ENCODE measurements around the gene HGS. TPM values are rescaled to one million over a fixed set of nuclear protein-coding genes. Genes with fewer than 3 reads are reported as not detected.

Gene HGS
- total RNA-seq, 1 donor from 2014 or later: 88.3 TPM

- Histone ChIP-seq H3K27ac (no peak overlapping the region), H3K9me3 (no peaks in the 10 kb centered on the region), H3K4me3 (no peak overlapping the region), H3K36me3 (no peaks in the 10 kb centered on the region), H3K4me1 (peaks cover 30% of the 10 kb centered on the region), H3K27me3 (no peaks in the 10 kb centered on the region)
- intact Hi-C loops (cut with DNase I): no loop called here
- TF ChIP-seq CTCF (IDR thresholded peaks at IDR 0.05): no peak
- no peak for ATAC-seq
- no peak for DNase-seq
Observed at GRCh38 chr17:81638683-81639082, 45.1 kb upstream of the HGS start.

DNA sequence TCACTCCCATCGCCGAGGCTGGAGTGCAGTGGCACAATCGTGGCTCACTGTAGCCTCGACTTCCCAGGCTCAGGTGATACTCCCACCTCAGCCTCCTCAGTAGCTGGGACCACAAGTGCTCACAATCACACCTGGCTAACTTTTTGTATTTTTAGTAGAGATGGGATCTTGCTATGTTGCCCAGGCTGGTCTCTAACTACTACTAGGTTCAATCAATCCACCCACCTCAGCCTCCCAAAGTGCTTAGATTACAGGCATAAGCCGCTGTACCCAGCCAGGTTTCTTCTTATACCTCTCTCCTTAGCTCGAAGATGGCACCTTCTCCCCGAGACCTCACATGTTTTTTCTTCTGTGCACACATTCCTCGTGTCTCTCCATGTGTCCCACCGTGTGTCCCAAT lies 43.8 kb upstream of the HGS start:
- DNase-seq: no peak
- Histone ChIP-seq H3K4me1 (peaks cover 19% of the 10 kb centered on the region), H3K9me3 (no peaks in the 10 kb centered on the region), H3K4me3 (no peak overlapping the region), H3K27ac (no peak overlapping the region), H3K27me3 (no peaks in the 10 kb centered on the region), H3K36me3 (no peaks in the 10 kb centered on the region)
- no peak for TF ChIP-seq CTCF (IDR thresholded peaks at IDR 0.05)
- no peak for ATAC-seq
- intact Hi-C loops (cut with DNase I): no loop called here

- no peak for TF ChIP-seq CTCF (IDR thresholded peaks at IDR 0.05)
- H3K36me3 ChIP-seq: no peaks in the 10 kb centered on the region
- H3K27me3 ChIP-seq: no peaks in the 10 kb centered on the region
- ATAC-seq (no peak), DNase-seq (no peak)
- H3K4me1 ChIP-seq: peaks cover 7% of the 10 kb centered on the region
- H3K4me3 ChIP-seq: no peak overlapping the region
- H3K9me3 ChIP-seq: no peaks in the 10 kb centered on the region
- intact Hi-C loops (cut with DNase I): no loop called here
- H3K27ac ChIP-seq: no peak overlapping the region
Observed at GRCh38 chr17:81641825-81642489, 41.9 kb upstream of the HGS start.

DNA sequence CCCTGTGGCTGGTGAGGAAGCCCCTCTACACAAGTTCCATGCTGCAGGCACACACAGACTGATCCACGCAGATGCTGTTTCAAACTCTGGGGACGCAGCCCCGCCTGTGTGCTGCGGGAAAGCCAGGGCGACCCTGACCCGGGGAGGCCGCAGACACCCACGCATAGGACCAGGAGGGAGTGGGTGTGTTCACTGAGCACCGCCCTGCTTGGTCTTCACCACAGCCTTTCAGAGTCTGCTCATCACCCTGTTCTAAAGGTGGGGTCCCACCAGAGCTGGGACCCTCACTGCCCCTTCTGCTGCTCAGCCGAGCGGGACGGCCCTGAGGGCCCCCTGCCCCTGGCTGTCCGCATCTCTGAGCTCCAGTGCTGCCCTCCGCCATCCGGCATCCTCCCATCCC lies 39.3 kb upstream of the HGS start:
- TF ChIP-seq CTCF (IDR thresholded peaks at IDR 0.05): no peak
- ATAC-seq (no peak), DNase-seq (no peak)
- no peaks in the 10 kb centered on the region for H3K36me3 ChIP-seq
- no peak overlapping the region for H3K27ac ChIP-seq
- H3K9me3 ChIP-seq: no peaks in the 10 kb centered on the region
- intact Hi-C loops (cut with DNase I): no loop called here
- H3K27me3 ChIP-seq: peaks cover 23% of the 10 kb centered on the region
- no peak overlapping the region for H3K4me3 ChIP-seq
- no peaks in the 10 kb centered on the region for H3K4me1 ChIP-seq

DNA sequence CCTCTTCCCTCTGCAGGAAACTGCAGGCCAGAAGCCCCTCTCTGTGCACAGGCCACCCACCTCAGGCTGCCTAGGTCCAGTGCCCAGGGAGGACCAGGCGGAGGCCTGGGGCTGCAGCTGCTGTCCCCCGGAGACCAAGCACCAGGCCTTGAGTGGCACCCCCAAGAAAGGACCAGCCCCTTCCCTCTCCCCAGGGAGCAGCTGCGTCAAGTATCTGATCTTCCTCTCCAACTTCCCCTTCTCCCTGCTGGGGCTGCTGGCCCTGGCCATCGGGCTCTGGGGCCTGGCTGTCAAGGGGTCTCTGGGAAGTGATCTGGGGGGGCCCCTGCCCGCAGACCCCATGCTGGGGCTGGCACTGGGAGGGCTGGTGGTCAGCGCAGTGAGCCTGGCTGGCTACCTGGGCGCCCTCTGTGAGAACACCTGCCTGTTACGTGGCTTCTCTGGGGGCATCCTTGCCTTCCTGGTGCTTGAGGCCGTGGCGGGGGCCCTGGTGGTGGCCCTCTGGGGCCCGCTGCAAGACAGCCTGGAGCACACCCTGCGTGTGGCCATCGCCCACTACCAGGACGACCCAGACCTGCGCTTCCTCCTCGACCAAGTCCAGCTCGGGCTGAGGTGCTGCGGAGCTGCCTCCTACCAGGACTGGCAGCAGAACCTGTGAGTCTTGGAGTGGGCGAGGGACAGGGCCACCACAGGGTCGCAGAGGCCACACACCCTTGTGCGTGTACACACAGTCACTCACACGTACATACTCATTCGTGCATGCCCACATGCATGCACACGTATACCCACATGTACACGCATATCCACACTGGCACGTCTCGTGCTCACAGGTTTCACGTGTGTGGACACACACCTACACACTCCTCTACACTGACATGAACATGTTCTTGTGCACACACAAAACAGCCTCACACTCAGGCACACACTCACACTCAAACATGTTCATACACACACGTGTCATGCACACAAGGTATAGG lies 38.5 kb upstream of the HGS start:
- TF ChIP-seq CTCF (IDR thresholded peaks at IDR 0.05): no peak
- intact Hi-C loops (cut with DNase I): no loop called here
- no peak for ATAC-seq

More for the DNA sequence above, 38.5 kb upstream of the HGS start:
- Histone ChIP-seq H3K27ac (no peak overlapping the region), H3K4me1 (no peaks in the 10 kb centered on the region), H3K4me3 (no peak overlapping the region), H3K27me3 (peaks cover 31% of the 10 kb centered on the region), H3K9me3 (no peaks in the 10 kb centered on the region), H3K36me3 (no peaks in the 10 kb centered on the region)
- no peak for DNase-seq

Measured in upper lobe of right lung (tissue), 1 donor.